OCI-LY1 (cell line): ENCODE results near the gene CUX1.

ENCODE experiments used
- EZH2 ChIP-seq: fragments of 200-600 bp; sonication (generic), shearing (Covaris generic); IDR thresholded peaks from 2 replicates; pipeline ENCODE4 v1.8.0; 2017; ENCODE audit warnings: borderline replicate concordance, mixed run types, mild to moderate bottlenecking, antibody characterized with exemption, low read length, moderate library complexity, mixed read lengths
- TF ChIP-seq, protein P1 (sequence below): fragments of 200-600 bp; sonication (generic), shearing (Covaris generic); IDR thresholded peaks from 2 replicates; pipeline ENCODE4 v1.5.1; 2017; ENCODE audit warnings: mild to moderate bottlenecking, antibody characterized with exemption, low read length, moderate library complexity, mixed read lengths

DNA sequence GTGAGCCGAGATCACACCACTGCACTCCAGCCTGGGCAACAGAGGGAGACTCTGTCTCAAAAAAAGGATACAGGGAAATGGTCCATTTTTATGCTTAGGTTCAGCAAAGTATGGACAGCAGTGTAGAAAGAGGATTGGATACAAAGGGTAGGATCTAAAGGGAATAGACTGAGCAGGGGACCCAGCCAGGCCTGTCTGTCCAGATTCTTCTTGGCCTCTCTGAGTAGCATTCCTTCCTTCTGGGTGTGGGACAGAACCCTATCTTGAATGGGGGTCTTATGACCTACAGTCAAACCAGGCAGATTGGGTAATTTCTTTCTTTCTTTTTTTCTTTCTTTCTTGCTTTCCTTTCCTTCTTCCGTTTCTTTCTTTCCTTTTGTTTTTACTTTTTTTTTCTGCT is 494.9 kb downstream of the CUX1 start:
- TF ChIP-seq, protein P1, sequence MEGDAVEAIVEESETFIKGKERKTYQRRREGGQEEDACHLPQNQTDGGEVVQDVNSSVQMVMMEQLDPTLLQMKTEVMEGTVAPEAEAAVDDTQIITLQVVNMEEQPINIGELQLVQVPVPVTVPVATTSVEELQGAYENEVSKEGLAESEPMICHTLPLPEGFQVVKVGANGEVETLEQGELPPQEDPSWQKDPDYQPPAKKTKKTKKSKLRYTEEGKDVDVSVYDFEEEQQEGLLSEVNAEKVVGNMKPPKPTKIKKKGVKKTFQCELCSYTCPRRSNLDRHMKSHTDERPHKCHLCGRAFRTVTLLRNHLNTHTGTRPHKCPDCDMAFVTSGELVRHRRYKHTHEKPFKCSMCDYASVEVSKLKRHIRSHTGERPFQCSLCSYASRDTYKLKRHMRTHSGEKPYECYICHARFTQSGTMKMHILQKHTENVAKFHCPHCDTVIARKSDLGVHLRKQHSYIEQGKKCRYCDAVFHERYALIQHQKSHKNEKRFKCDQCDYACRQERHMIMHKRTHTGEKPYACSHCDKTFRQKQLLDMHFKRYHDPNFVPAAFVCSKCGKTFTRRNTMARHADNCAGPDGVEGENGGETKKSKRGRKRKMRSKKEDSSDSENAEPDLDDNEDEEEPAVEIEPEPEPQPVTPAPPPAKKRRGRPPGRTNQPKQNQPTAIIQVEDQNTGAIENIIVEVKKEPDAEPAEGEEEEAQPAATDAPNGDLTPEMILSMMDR, result no peak
- TF ChIP-seq EZH2, result no peak
